ENCODE measurements around the gene MC4R.
"Not testable (repeated sequence)": the region's sequence is repeated elsewhere in the genome, so short reads cannot be mapped to it uniquely, and the experiment has no call there.

MC4R gene

DNA sequence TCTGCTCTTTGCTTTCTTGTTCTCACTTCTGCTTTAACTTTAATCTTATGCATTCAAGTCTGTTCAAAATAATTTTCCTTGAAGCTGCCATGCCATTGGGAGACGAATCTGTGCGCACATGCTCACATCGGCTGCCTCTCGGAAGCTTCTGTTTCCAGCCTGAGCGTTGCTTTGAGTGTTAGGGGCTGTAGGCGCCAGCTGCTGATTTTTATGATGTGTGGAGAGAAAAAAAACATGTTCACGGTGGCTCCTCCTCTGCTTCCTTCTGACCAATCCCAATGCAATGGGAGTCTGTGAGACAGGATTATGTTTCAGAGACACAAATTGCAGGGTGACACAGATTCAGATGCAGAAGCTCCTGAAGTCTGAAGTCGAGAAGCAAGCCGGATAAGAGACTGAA lies at the start of gene MC4R:
Gene MC4R, minus strand, starts transcription at position 180 of the 400 bp plus-strand sequence. CDS start 426 bp downstream, outside the sequence.
- H3K4me1 Mint-ChIP-seq (ENCODE audit: low read depth), result no peaks in the 10 kb centered on the region
- no peak within 1 kb of the TSS for H3K4me3 Mint-ChIP-seq
- no peaks in the 10 kb centered on the region for H3K9me3 Mint-ChIP-seq (ENCODE audit: low read depth)
- no peak within 1 kb of the TSS for H3K27ac Mint-ChIP-seq
- H3K36me3 Mint-ChIP-seq, result no peaks in the 10 kb centered on the region
- H3K27me3 Mint-ChIP-seq, result no peaks in the 10 kb centered on the region

DNA sequence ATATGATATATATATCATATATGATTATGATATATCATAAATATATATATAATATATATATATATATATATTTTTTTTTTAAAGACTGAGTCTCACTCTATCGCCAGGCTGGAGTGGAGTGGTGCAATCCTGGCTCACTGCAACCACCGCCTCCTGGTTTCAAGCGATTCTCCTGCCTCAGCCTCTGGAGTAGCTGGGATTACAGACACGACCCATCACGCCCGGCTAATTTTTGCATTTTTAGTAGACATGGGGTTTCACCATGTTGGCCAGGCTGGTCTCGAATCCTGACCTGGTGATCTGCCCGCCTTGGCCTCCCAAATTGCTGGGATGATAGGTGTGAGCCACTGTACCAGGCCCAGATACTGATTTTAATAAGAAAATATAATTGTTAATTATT lies 49.7 kb upstream of the MC4R start:
- not testable (repeated sequence) for H3K27me3 Mint-ChIP-seq; H3K27ac Mint-ChIP-seq; H3K9me3 Mint-ChIP-seq (ENCODE audit: low read depth); H3K4me3 Mint-ChIP-seq; H3K4me1 Mint-ChIP-seq (ENCODE audit: low read depth); H3K36me3 Mint-ChIP-seq

DNA sequence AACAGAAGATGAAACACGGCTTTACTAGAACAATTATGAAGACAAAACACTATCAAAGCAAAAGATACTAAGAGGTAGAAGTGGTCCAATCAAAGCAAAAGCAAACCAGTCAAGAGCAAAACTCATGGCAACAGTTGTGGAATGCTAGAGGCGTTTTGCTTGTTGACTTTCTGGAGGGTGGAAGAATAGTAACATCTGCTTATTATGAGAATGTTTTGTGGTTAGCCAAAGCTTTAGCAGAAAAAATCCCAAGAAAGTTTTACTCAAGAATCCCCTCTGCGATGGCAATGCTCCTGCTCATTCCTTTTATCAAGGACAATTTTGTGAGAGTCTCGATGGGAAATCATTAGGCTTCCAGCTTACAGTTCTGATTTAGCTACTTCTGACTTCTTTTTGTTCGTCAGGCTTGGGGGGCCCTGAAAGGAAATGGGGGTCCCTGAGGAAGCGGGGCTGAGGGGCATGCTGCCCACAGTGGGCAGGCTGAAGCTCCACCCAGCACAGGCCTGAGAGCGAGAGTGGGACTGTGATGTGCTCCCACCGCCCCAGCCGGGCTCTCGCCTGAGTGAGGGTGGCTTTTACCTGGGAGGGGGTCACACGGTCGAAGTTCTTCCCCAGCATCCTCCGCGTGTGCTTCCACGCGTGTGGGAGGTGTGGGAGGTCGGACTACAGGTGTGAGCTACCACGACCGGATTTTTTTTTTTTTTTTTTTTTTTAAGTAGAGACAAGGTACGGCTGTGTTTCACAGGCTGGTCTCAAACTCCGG lies 49.0 kb upstream of the MC4R start:
- Mint-ChIP-seq H3K9me3 (ENCODE audit: low read depth) (no peaks in the 10 kb centered on the region), H3K4me3 (no peak overlapping the region), H3K4me1 (ENCODE audit: low read depth) (no peaks in the 10 kb centered on the region), H3K27ac (no peak overlapping the region), H3K36me3 (no peaks in the 10 kb centered on the region), H3K27me3 (no peaks in the 10 kb centered on the region)

GRCh38 chr18:60417946-60418345 lies 45.4 kb upstream of the MC4R start:
- Mint-ChIP-seq H3K36me3 (no peaks in the 10 kb centered on the region), H3K9me3 (ENCODE audit: low read depth) (no peaks in the 10 kb centered on the region), H3K27ac (no peak overlapping the region), H3K4me3 (no peak overlapping the region), H3K27me3 (no peaks in the 10 kb centered on the region), H3K4me1 (ENCODE audit: low read depth) (no peaks in the 10 kb centered on the region)

- Mint-ChIP-seq H3K36me3 (no peaks in the 10 kb centered on the region), H3K4me3 (no peak overlapping the region), H3K27ac (no peak overlapping the region), H3K4me1 (ENCODE audit: low read depth) (no peaks in the 10 kb centered on the region), H3K9me3 (ENCODE audit: low read depth) (no peaks in the 10 kb centered on the region), H3K27me3 (no peaks in the 10 kb centered on the region)
These were observed 41.5 kb upstream of the MC4R start for GRCh38 chr18:60413944-60414547.

DNA sequence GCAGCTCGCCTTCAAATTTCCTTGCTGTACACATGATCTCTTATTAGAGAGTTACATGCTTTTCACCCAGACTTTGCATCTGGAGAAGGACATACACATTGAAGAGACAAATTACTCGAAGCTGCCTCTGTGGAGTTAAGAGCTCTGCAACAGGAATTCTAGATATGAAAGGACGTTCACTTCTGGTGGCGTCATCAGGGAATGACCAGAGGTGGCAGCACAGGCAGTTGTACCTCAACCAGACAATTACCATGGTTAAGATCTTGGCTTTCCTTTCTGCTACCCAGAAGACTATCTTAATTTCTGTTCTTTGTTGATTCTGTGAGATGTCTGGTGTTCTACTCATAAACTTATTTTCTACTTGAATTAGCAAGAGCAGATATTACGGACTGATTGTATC lies 39.1 kb upstream of the MC4R start:
- Mint-ChIP-seq H3K4me3 (no peak overlapping the region), H3K27ac (no peak overlapping the region), H3K4me1 (ENCODE audit: low read depth) (no peaks in the 10 kb centered on the region), H3K36me3 (no peaks in the 10 kb centered on the region), H3K9me3 (ENCODE audit: low read depth) (no peaks in the 10 kb centered on the region), H3K27me3 (no peaks in the 10 kb centered on the region)

- no peak overlapping the region for H3K4me3 Mint-ChIP-seq
- H3K4me1 Mint-ChIP-seq (ENCODE audit: low read depth), result no peaks in the 10 kb centered on the region
- H3K27me3 Mint-ChIP-seq, result no peaks in the 10 kb centered on the region
- H3K9me3 Mint-ChIP-seq (ENCODE audit: low read depth), result no peaks in the 10 kb centered on the region
- no peaks in the 10 kb centered on the region for H3K36me3 Mint-ChIP-seq
- H3K27ac Mint-ChIP-seq, result no peak overlapping the region
These were observed 34.1 kb upstream of the MC4R start for GRCh38 chr18:60406721-60407120.

GRCh38 chr18:60404486-60405085 lies 32.0 kb upstream of the MC4R start:
- Mint-ChIP-seq H3K9me3 (ENCODE audit: low read depth) (peaks cover 4% of the 10 kb centered on the region), H3K4me3 (no peak overlapping the region), H3K4me1 (ENCODE audit: low read depth) (no peaks in the 10 kb centered on the region), H3K36me3 (no peaks in the 10 kb centered on the region), H3K27ac (no peak overlapping the region), H3K27me3 (no peaks in the 10 kb centered on the region)

GRCh38 chr18:60401346-60401745 lies 28.8 kb upstream of the MC4R start:
- no peaks in the 10 kb centered on the region for H3K4me1 Mint-ChIP-seq (ENCODE audit: low read depth)

DNA sequence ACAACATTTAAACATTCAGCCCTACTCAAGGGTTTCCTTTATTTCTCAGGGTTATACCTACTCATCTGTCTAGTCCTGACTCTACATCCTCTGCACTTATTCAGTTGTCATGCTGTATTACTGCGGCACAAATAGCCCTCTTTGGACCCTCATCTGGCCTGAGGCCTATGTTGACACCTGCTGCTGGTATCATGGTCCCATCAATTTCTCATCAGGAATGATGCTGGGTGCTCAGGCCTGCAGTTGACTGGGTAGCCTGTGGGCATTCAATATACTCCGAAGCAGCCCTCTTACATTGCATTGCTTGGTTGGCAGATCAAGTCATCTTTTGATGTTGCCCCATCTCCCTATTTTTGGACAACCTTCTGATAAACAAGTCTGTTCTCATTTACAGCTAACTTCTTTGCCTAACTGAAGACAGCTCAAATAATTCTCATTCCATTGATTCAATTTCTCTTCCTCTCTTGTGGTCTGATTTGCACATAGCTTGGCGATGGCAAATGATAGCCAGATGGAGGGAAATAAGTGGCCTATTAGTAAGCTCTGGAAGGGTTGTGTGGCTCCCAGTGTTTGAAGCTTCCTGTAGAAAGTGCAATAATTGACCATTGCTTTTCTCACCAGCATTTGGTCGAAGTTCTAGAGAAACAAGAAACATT lies 19.1 kb upstream of the MC4R start:
- H3K9me3 Mint-ChIP-seq (ENCODE audit: low read depth), result no peaks in the 10 kb centered on the region
- H3K4me1 Mint-ChIP-seq (ENCODE audit: low read depth), result no peaks in the 10 kb centered on the region
- H3K4me3 Mint-ChIP-seq, result no peak overlapping the region
- H3K36me3 Mint-ChIP-seq, result no peaks in the 10 kb centered on the region
- no peaks in the 10 kb centered on the region for H3K27me3 Mint-ChIP-seq
- H3K27ac Mint-ChIP-seq, result no peak overlapping the region

More at GRCh38 chr18:60401346-60401745, 28.8 kb upstream of the MC4R start:
- no peaks in the 10 kb centered on the region for H3K27me3 Mint-ChIP-seq
- no peak overlapping the region for H3K27ac Mint-ChIP-seq
- peaks cover 4% of the 10 kb centered on the region for H3K9me3 Mint-ChIP-seq (ENCODE audit: low read depth)
- no peak overlapping the region for H3K4me3 Mint-ChIP-seq
- H3K36me3 Mint-ChIP-seq, result no peaks in the 10 kb centered on the region

GRCh38 chr18:60389314-60389713 lies 16.7 kb upstream of the MC4R start:
- Mint-ChIP-seq H3K9me3 (ENCODE audit: low read depth) (no peaks in the 10 kb centered on the region), H3K36me3 (no peaks in the 10 kb centered on the region), H3K4me3 (no peak overlapping the region), H3K27me3 (no peaks in the 10 kb centered on the region), H3K4me1 (ENCODE audit: low read depth) (no peaks in the 10 kb centered on the region), H3K27ac (no peak overlapping the region)

GRCh38 chr18:60385693-60386092 lies 13.1 kb upstream of the MC4R start:
- no peaks in the 10 kb centered on the region for H3K9me3 Mint-ChIP-seq (ENCODE audit: low read depth)
- H3K4me1 Mint-ChIP-seq (ENCODE audit: low read depth), result no peaks in the 10 kb centered on the region
- H3K36me3 Mint-ChIP-seq, result no peaks in the 10 kb centered on the region
- H3K27me3 Mint-ChIP-seq, result no peaks in the 10 kb centered on the region
- H3K27ac Mint-ChIP-seq, result no peak overlapping the region
- no peak overlapping the region for H3K4me3 Mint-ChIP-seq

- Mint-ChIP-seq H3K27ac (no peak overlapping the region), H3K4me1 (ENCODE audit: low read depth) (no peaks in the 10 kb centered on the region), H3K9me3 (ENCODE audit: low read depth) (no peaks in the 10 kb centered on the region), H3K36me3 (no peaks in the 10 kb centered on the region), H3K4me3 (no peak overlapping the region), H3K27me3 (no peaks in the 10 kb centered on the region)
These were observed 11.3 kb upstream of the MC4R start for GRCh38 chr18:60383893-60384292.

DNA sequence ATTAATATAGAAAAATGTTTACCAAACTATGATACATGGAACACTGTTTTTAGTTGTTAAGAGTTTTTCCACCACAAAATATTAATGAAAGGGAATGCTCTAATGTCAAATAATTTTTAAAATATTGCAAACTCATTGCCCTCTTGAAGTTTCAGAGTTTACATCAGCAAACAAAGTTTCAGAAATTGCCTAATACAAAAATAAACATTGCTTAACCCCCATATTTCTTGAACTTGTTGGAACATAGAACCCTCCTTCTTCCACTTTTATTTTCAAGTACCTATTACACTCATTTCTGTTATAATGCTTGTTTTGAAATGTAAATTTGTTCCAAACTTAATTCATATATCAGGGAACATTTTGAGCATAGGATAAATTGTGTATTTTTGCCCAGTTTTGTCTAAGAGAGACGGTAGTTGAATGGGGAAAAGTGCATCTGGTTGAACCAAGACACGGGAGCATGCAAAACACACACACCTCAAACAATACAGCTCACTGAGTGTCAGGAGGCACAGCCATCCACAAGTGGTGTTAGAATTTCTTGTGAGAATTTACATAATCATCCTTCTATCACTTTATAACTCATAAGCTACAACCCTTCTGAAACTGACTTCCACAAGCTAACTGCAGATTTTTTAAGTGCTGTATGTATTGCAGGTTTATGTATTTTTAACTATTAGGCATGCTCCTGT lies 5.3 kb upstream of the MC4R start:
- Mint-ChIP-seq H3K36me3 (no peaks in the 10 kb centered on the region), H3K27me3 (no peaks in the 10 kb centered on the region), H3K4me1 (ENCODE audit: low read depth) (no peaks in the 10 kb centered on the region), H3K9me3 (ENCODE audit: low read depth) (no peaks in the 10 kb centered on the region), H3K27ac (no peak overlapping the region), H3K4me3 (no peak overlapping the region)

GRCh38 chr18:60372132-60372531 lies 443 bp downstream of the MC4R start:
- no peaks in the 10 kb centered on the region for H3K27me3 Mint-ChIP-seq
- no peaks in the 10 kb centered on the region for H3K4me1 Mint-ChIP-seq (ENCODE audit: low read depth)
- no peak overlapping the region for H3K4me3 Mint-ChIP-seq
- H3K9me3 Mint-ChIP-seq (ENCODE audit: low read depth), result no peaks in the 10 kb centered on the region
- H3K27ac Mint-ChIP-seq, result no peak overlapping the region
- H3K36me3 Mint-ChIP-seq, result no peaks in the 10 kb centered on the region
